ENCODE results near the gene ZBTB20.

The ZBTB20 gene

GRCh38 chr3:115147329-115148141 lies 447 bp upstream of the ZBTB20 start:
- H3K4me1 ChIP-seq (ENCODE audit: control insufficient read depth, insufficient read depth, low read length): peaks cover 7% of the 10 kb centered on the region
- H3K36me3 ChIP-seq (ENCODE audit: control insufficient read depth, insufficient read depth, low read length): no peaks in the 10 kb centered on the region
- H3K9me3 ChIP-seq (ENCODE audit: control insufficient read depth, low read length): no peaks in the 10 kb centered on the region
- H3K27me3 ChIP-seq (ENCODE audit: control insufficient read depth, insufficient read depth, low read length, poor library complexity, severe bottlenecking): no peaks in the 10 kb centered on the region
- peak overlapping the region; percentile 84 for H3K4me3 ChIP-seq (ENCODE audit: insufficient read depth, low read depth, low read length)
- H3K27ac ChIP-seq (ENCODE audit: insufficient read depth, low read depth, low read length, poor library complexity, severe bottlenecking): peak overlapping the region; percentile 94
- WGBS, 2 experiments: 0% methylated on average over 48 to 52 of the region's 54 CpGs

- Histone ChIP-seq H3K4me3 (ENCODE audit: insufficient read depth, low read depth, low read length) (peak overlapping the region; percentile 84), H3K36me3 (ENCODE audit: control insufficient read depth, insufficient read depth, low read length) (no peaks in the 10 kb centered on the region), H3K27me3 (ENCODE audit: control insufficient read depth, insufficient read depth, low read length, poor library complexity, severe bottlenecking) (no peaks in the 10 kb centered on the region), H3K9me3 (ENCODE audit: control insufficient read depth, low read length) (no peaks in the 10 kb centered on the region), H3K27ac (ENCODE audit: insufficient read depth, low read depth, low read length, poor library complexity, severe bottlenecking) (peak overlapping the region; percentile 88), H3K4me1 (ENCODE audit: control insufficient read depth, insufficient read depth, low read length) (peaks cover 7% of the 10 kb centered on the region)
- WGBS, 2 experiments: 3 to 6% methylated on average over 9 of the region's 9 CpGs
Observed at GRCh38 chr3:115146032-115146417, 1.1 kb downstream of the ZBTB20 start.

- no peaks in the 10 kb centered on the region for H3K36me3 ChIP-seq (ENCODE audit: control insufficient read depth, insufficient read depth, low read length)
- H3K4me1 ChIP-seq (ENCODE audit: control insufficient read depth, insufficient read depth, low read length): no peaks in the 10 kb centered on the region
- no peak overlapping the region for H3K4me3 ChIP-seq (ENCODE audit: insufficient read depth, low read depth, low read length)
- H3K27me3 ChIP-seq (ENCODE audit: control insufficient read depth, insufficient read depth, low read length, poor library complexity, severe bottlenecking): no peaks in the 10 kb centered on the region
- H3K27ac ChIP-seq (ENCODE audit: insufficient read depth, low read depth, low read length, poor library complexity, severe bottlenecking): no peak overlapping the region
- H3K9me3 ChIP-seq (ENCODE audit: control insufficient read depth, low read length): no peaks in the 10 kb centered on the region
Observed at GRCh38 chr3:115141033-115141757, 5.9 kb downstream of the ZBTB20 start.

DNA sequence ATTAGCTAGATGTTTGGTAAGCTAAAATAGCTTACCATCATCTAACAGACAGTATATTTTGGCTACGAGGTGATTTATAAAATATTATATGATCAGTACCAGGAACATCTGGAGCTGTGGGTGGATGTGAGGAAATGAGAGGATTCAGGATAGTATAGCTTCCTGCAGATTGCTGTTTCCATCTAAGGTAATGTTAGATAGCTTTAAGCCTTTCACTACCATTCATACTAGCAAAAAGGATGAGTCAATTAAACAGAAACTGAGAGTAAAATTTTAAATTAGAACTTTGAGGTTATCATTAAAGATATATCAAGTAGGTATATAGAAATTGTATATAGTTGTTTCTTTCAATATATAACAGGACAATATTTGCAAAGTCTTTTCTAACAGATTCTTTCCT lies 8.0 kb downstream of the ZBTB20 start:
- no CpG with 5 or more reads among the region's 1 CpG for WGBS, 2 experiments

DNA sequence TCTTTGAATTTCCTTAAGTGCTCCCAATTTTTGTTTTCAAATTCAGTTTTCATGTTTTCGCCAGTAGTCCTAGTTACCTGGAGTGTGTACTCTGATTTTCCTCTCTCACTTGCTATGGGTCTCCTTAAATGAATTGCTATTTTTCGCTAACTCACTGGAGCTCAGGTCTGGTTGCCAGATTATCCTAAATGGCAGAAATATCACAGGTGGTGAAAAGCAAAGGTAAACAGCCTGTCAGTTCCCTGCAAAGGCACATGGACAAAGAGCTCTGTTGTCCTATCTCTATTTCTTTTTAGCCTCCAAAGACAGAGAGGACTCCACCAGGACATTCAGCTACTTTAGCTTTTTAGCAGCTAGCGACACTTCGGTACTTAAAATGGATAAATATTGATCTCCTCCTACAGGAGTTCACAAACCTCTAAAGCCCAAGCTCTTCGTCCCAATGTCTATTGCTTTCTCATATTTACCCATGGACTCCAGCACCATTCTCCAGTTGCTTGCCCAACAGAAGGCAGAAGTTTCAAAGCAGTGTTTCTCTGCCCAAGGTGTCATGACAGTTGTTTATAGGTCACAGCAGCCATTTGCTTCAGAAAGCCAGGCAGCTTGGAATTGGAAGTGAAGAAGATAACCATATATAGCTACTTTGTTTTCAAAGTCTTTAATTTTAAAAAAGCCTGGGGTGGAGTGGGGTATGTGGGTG lies 12.3 kb downstream of the ZBTB20 start:
- H3K36me3 ChIP-seq (ENCODE audit: control insufficient read depth, insufficient read depth, low read length): no peaks in the 10 kb centered on the region
- 93 to 96% methylated on average over 5 of the region's 5 CpGs for WGBS, 2 experiments

More for the DNA sequence above, 8.0 kb downstream of the ZBTB20 start:
- Histone ChIP-seq H3K9me3 (ENCODE audit: control insufficient read depth, low read length) (no peaks in the 10 kb centered on the region), H3K27me3 (ENCODE audit: control insufficient read depth, insufficient read depth, low read length, poor library complexity, severe bottlenecking) (no peaks in the 10 kb centered on the region), H3K4me1 (ENCODE audit: control insufficient read depth, insufficient read depth, low read length) (no peaks in the 10 kb centered on the region), H3K4me3 (ENCODE audit: insufficient read depth, low read depth, low read length) (no peak overlapping the region), H3K36me3 (ENCODE audit: control insufficient read depth, insufficient read depth, low read length) (no peaks in the 10 kb centered on the region), H3K27ac (ENCODE audit: insufficient read depth, low read depth, low read length, poor library complexity, severe bottlenecking) (no peak overlapping the region)

GRCh38 chr3:115127208-115127607 lies 19.9 kb downstream of the ZBTB20 start:
- H3K9me3 ChIP-seq (ENCODE audit: control insufficient read depth, low read length): no peaks in the 10 kb centered on the region
- no peaks in the 10 kb centered on the region for H3K4me1 ChIP-seq (ENCODE audit: control insufficient read depth, insufficient read depth, low read length)
- 93 to 94% methylated on average over 2 to 3 of the region's 3 CpGs for WGBS, 2 experiments
- no peaks in the 10 kb centered on the region for H3K27me3 ChIP-seq (ENCODE audit: control insufficient read depth, insufficient read depth, low read length, poor library complexity, severe bottlenecking)
- no peak overlapping the region for H3K4me3 ChIP-seq (ENCODE audit: insufficient read depth, low read depth, low read length)
- H3K36me3 ChIP-seq (ENCODE audit: control insufficient read depth, insufficient read depth, low read length): no peaks in the 10 kb centered on the region
- no peak overlapping the region for H3K27ac ChIP-seq (ENCODE audit: insufficient read depth, low read depth, low read length, poor library complexity, severe bottlenecking)

More for the DNA sequence above, 12.3 kb downstream of the ZBTB20 start:
- Histone ChIP-seq H3K4me3 (ENCODE audit: insufficient read depth, low read depth, low read length) (no peak overlapping the region), H3K4me1 (ENCODE audit: control insufficient read depth, insufficient read depth, low read length) (no peaks in the 10 kb centered on the region), H3K27me3 (ENCODE audit: control insufficient read depth, insufficient read depth, low read length, poor library complexity, severe bottlenecking) (no peaks in the 10 kb centered on the region), H3K27ac (ENCODE audit: insufficient read depth, low read depth, low read length, poor library complexity, severe bottlenecking) (no peak overlapping the region), H3K9me3 (ENCODE audit: control insufficient read depth, low read length) (no peaks in the 10 kb centered on the region)

GRCh38 chr3:115120597-115120996 lies 26.5 kb downstream of the ZBTB20 start:
- Histone ChIP-seq H3K36me3 (ENCODE audit: control insufficient read depth, insufficient read depth, low read length) (no peaks in the 10 kb centered on the region), H3K27me3 (ENCODE audit: control insufficient read depth, insufficient read depth, low read length, poor library complexity, severe bottlenecking) (no peaks in the 10 kb centered on the region), H3K9me3 (ENCODE audit: control insufficient read depth, low read length) (no peaks in the 10 kb centered on the region), H3K27ac (ENCODE audit: insufficient read depth, low read depth, low read length, poor library complexity, severe bottlenecking) (no peak overlapping the region), H3K4me3 (ENCODE audit: insufficient read depth, low read depth, low read length) (no peak overlapping the region), H3K4me1 (ENCODE audit: control insufficient read depth, insufficient read depth, low read length) (no peaks in the 10 kb centered on the region)
- 92 to 93% methylated on average over 1 of the region's 1 CpG for WGBS, 2 experiments

DNA sequence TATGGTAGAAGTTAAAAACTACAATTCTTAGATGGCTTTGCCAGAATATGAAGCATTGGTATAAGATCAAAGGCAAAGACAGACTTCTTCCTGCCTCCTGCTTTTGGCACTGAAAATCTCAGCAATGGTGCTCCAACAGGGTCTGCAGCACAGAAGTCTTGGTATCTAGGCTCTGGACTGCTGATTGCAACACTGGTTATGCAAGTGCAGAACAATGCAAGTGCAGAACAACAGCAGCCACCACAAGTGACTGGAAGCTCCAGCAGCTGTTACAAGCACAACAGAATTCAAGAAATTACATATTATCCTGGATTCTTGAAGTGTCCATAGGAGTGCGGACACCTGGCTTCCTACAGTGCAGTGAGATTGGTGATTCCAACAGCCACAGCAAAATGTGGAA lies 33.7 kb downstream of the ZBTB20 start:
- H3K27me3 ChIP-seq (ENCODE audit: control insufficient read depth, insufficient read depth, low read length, poor library complexity, severe bottlenecking): no peaks in the 10 kb centered on the region
- 91 to 93% methylated on average over 1 of the region's 1 CpG for WGBS, 2 experiments
- H3K4me3 ChIP-seq (ENCODE audit: insufficient read depth, low read depth, low read length): no peak overlapping the region
- H3K27ac ChIP-seq (ENCODE audit: insufficient read depth, low read depth, low read length, poor library complexity, severe bottlenecking): no peak overlapping the region
- H3K36me3 ChIP-seq (ENCODE audit: control insufficient read depth, insufficient read depth, low read length): no peaks in the 10 kb centered on the region
- H3K4me1 ChIP-seq (ENCODE audit: control insufficient read depth, insufficient read depth, low read length): no peaks in the 10 kb centered on the region
- H3K9me3 ChIP-seq (ENCODE audit: control insufficient read depth, low read length): no peaks in the 10 kb centered on the region

GRCh38 chr3:115111632-115112031 lies 35.5 kb downstream of the ZBTB20 start:
- Histone ChIP-seq H3K36me3 (ENCODE audit: control insufficient read depth, insufficient read depth, low read length) (no peaks in the 10 kb centered on the region), H3K27ac (ENCODE audit: insufficient read depth, low read depth, low read length, poor library complexity, severe bottlenecking) (no peak overlapping the region), H3K9me3 (ENCODE audit: control insufficient read depth, low read length) (no peaks in the 10 kb centered on the region), H3K4me1 (ENCODE audit: control insufficient read depth, insufficient read depth, low read length) (no peaks in the 10 kb centered on the region), H3K4me3 (ENCODE audit: insufficient read depth, low read depth, low read length) (no peak overlapping the region), H3K27me3 (ENCODE audit: control insufficient read depth, insufficient read depth, low read length, poor library complexity, severe bottlenecking) (no peaks in the 10 kb centered on the region)
- WGBS, 2 experiments: 100% methylated on average over 1 of the region's 1 CpG; no CpG with 5 or more reads in 1 of the 2 experiments

- H3K27ac ChIP-seq (ENCODE audit: insufficient read depth, low read depth, low read length, poor library complexity, severe bottlenecking): no peak overlapping the region
- 87% methylated on average over 2 to 3 of the region's 5 CpGs for WGBS, 2 experiments
- no peaks in the 10 kb centered on the region for H3K27me3 ChIP-seq (ENCODE audit: control insufficient read depth, insufficient read depth, low read length, poor library complexity, severe bottlenecking)
- no peaks in the 10 kb centered on the region for H3K9me3 ChIP-seq (ENCODE audit: control insufficient read depth, low read length)
- H3K4me3 ChIP-seq (ENCODE audit: insufficient read depth, low read depth, low read length): no peak overlapping the region
- H3K4me1 ChIP-seq (ENCODE audit: control insufficient read depth, insufficient read depth, low read length): no peaks in the 10 kb centered on the region
- no peaks in the 10 kb centered on the region for H3K36me3 ChIP-seq (ENCODE audit: control insufficient read depth, insufficient read depth, low read length)
Observed at GRCh38 chr3:115110830-115111229, 36.3 kb downstream of the ZBTB20 start.
